GM19438 (cell line): ENCODE data around the gene VSIG4.

Source experiments
- ATAC-seq: cut with Tn5 transposase; IDR thresholded peaks from one replicate; pipeline ENCODE4 v1.9.1; 2021; ENCODE audit warnings: low read depth; ENCODE audit not compliant: unreplicated experiment

Gene VSIG4

DNA sequence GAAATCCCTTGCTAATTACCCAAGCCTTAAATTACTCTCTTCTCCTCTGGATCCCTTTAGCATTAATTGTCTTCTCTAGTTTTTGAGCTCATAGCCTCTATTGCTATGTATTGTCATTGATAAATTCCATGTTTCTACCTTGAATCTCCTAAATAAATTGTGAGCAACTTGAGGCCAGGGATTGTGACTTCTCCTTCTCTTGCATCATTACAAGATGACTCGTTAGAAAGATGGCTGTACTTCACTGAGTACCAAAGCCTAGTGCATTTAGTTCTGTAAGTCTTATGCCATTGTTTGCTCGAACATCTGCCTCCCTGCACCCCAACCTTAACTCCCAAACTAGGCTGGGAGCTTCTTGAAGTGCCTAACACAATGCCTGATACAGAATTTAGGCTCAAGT lies 15.3 kb downstream of the VSIG4 start:
- no peak for ATAC-seq

DNA sequence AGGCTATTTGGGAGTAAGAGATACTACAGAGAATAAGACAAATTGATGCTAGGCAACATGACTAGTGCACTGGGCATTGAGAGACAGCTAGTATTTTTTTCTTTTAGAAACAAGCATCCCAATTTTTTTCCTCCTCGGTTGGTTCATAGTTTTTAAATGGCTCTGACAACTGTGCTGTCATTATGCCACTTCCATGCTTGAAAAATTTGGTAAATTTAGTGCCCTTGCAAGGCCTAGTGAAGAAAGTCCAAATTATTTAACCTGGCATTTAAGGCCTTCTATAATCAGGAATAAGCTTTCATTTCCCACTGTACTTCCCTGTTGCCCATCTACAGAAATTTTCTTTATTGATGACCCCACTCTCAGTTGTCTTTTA lies 15.8 kb downstream of the VSIG4 start:
- ATAC-seq: no peak

DNA sequence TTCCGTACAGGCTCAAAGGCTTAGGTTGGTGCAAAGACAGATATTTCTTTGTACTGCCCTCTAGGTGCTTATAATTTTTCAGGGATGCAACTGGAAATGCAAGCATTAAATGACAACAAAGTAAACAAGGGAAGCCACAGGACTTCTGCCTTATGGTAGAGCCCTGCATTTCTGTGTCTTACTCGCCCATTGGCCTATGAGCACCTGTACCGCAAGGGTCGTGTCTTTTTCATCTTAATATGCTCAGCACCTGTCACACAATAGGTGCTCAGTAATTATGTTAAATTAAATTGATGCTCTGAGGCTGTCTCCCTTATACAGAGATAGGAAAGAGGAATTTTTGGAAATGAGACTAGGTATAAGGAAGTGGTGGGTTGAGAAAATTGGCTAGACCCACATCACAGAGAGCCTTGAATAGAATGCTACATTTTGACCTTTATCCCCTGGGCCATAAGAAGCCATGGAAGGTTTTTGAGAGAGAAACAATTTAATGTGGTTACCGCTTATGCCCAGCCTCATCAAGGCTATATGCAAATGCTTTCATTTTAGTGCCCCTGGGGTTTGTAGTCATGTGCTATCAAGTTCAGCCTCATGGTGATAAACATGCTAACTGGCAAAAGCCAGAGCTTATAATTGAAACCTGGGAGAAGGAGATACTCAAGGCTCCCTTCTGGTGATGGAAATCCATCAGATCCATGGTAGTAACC lies 16.3 kb downstream of the VSIG4 start:
- ATAC-seq: no peak

DNA sequence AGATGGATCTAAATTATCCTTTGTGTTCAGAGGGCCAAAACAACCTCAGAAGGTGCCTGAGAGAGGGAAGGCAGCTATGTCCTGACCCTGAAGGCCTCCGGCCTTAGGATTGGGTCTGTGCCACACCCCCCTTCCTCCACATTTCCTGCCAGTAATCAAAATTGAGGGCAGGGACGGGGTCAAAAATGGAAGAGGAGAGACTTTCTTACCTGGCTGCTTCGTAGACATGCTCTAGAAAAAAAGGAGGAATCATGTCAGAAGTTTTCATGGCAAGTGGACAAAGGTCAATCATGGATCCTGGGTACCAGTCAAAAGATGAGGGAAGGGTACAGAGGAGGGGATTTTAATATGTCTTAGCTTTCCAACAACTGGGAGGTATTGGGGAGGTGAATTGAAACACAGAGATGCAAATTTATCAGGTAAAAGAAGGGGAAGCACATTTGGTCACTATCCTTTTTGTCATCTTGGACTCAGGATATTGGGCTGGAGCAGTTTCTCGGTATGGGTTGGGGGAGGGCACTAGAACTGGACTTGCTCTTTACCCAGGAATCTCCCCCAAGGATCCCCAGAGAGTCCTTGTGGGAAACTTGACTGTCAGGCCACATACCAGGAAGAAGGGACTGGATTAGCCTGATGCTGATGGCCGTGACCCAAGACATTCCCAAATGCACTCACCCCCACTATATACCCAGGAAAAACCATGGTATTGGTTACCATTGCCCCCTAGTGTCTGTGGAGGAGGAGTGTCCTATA lies 17.1 kb downstream of the VSIG4 start:
- no peak for ATAC-seq

DNA sequence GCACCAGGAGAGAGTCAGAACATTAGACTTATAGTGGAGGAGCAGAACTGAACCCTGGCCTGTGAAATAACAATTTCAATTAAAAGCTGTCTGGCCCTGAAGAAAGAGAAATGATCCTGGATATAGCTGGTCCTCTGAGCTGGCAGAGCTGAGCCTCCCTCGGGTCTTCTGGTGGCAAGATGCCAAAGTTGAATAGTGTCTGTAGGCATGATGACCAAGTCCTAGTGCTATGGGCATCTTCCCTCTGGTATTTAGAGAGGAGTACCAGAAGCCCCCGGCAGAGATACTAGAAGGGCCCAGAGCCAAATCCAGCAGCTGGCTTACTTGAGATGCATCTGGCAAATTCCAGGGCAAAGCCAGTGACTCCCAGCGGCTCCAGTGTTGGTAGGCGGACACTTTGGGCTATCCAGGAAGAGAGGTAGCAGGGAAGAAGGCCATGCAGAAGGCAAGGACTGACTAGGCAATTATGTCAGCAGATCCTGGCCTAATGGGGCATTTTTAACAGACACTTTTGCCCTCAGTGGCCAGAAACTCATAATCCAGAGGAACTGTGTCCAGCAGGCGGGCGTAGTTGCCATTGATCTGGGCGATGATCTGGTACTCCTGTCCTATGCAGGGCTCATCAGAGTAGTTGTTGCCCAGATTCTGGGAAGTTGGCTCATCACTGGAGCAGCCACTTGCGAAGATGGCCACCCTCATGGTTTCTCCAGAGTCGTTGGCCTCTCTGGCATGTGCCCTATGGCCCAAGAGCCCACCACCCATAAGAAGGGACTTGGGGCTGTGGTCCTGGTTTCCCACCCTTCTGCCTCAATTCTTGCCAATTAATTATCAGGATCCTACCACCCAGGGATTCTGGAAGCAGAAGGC lies 17.9 kb downstream of the VSIG4 start:
- ATAC-seq: no peak

DNA sequence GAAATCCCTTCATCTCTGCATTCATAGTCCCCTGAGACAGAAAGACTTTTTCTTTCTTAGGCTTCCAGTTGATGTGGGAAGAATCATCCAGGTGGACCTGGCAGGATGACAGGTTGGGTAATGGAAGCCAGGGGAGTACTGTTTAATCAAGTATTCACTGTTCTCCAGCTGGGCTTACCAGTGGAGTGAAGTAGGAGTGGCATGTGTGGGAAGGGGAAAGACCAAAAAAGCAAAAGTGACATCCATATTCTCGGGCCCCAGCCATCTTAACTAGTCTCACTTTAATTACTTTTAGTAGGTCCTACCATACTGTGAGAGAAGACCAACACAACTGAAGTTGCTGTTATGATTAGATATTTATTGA lies 18.5 kb downstream of the VSIG4 start:
- ATAC-seq: no peak

DNA sequence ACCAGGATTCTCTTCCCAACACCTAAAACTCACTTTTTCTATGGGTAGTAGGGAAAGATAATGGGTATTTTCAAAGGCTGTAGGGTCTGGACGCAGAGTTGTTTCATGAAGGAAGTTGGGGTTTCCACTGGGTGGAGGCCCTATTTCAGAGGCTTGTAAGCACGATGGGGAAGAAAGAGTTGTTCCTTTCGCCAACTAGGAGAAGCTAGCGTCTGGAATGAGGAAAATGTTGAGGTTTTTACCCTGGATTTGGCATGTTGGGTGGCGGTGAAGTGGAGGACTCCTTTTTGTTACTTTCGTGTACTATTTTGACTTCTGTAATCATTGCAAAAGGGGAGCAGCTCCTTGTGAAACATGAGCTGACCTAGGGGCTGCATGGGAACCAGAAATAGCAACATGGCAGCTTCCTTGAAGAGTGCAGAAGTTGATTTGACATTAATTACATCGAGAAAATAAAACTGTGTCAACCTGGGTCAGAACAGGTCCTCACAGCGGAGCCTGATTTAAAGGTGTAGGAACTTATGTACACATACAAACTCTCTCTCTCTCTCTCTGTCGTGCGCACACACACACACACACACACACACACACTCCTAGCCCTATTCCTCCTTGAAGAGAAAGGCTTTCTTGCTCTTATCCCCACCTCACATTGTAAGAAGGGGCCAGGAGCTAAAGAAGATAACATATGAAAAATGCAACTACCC lies 19.1 kb downstream of the VSIG4 start:
- ATAC-seq: peak; percentile 37

DNA sequence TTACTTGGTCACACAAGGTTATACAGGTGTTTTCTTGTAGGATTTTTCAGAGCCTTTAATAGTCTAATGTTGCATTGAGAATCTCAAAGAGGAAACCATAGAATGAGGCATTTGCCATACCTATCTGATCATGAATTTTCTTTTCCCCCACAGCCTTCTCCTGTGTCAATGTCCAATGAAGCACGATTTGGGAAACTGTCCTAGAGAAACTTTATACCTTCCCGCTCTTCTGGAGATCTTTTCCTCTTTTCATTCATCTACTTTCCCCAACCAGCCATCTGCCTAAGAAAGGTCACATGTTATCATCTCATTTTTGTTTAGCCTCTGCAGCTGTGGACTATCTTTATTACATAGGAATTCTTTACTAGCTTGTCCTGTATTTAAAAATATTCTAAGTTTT lies 19.9 kb downstream of the VSIG4 start:
- ATAC-seq: no peak

DNA sequence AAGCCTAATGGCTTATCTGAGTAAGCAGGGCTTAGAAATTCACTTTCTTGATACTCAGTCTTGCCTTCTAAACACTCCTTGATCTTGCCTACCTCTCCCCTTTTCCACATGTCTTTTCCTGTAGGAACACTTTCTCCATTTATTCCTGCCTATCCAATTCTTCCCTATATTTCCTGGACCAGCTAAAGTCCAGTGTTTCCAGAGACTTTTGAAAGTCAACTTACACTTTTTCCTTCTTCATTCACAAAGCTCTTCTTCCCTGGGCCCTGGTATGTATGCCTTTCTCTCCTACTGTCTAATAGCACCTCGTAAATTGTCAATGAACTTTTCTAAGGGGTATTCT lies 20.6 kb downstream of the VSIG4 start:
- ATAC-seq: no peak

DNA sequence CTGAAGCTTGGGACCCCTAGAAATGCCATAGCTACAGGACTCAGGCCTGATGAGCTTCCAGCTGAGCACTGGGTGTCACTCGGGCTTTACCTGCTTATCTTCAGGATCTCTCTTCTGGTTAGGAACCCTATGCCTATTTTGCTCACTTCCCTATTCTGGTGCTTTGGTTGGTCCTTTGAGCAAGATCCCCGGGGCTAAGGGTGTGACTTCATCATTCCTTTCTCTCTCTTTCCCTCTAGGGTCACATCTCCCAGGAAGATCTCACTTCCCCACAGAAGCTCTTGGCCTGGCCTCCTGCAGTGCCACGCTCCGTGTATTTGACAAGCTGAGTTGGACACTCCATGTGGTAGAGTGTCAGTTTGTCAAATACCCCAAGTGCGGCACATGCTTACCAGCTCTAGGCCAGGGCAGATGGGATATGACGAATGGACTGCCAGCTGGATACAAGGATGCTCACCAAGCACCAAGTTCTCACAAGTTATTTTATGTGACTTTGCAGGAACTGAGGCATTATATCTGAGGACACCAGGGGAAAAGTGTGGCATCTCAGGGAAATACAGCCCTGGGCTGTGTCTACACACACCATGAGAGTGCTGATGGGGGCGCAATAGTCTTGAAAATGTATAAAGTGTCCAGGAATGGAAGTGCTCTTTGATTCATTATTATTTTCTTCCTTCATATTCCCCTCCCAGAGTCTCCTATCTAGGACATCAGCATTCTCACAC lies 21.1 kb downstream of the VSIG4 start:
- ATAC-seq: no peak

DNA sequence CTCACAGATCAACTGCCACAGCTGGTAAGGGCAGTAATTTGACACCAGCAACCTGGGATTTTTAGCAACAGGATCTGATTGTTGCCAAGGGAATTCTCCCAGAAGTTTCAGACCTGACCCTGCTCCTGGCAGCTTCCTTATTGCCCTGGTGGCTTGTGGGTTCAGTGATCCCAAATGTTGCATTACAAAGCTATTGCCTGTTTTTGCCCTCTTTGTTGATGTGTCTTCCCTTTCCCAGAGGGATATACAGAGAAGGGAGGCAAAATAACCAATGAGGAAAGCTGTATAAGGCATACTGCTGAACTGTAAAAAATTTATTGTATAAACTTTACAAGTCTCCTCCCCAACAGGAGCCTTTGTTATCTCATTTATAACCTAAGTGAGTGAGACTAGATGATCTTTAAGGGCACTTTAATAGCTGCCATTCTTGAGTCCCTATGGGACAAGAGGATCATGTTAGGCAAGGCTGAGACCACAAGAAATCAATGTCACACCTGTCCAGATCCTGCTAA lies 22.2 kb downstream of the VSIG4 start:
- ATAC-seq: no peak

DNA sequence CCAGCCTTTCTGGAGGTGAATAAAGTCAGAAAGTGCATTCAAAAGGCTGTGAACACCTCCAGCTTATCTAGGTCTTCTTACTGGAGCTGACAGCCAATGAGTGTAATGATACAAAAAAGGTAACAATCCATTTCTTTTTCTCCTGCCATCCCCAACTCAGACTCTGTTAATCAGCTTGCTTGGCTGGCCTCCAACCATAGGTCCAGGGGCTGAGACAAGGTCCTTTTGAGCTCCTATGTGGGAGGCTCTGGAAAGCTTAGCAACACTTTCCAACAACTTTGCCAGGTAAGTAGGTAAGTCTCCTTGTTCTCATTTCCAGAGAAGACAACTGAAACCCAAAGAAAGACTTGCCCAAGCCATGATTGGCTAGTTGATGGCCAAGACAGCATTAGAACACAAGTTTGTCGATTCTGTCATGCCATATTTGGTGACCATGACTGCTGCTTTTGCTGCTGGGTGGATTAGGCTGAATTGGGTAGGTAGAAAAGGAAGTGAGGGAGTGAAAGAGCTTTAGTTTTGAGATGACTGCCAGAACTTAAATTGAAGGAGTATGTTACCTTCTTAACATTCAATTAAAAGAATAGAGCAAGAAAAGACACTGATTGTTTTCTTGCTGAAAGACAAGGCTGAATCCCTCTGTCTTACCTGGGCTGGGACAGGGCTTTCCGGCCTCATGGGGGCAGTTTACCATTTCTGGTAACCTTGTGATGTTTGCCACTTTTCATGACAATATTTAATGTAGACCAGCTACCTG lies 22.8 kb downstream of the VSIG4 start:
- no peak for ATAC-seq

DNA sequence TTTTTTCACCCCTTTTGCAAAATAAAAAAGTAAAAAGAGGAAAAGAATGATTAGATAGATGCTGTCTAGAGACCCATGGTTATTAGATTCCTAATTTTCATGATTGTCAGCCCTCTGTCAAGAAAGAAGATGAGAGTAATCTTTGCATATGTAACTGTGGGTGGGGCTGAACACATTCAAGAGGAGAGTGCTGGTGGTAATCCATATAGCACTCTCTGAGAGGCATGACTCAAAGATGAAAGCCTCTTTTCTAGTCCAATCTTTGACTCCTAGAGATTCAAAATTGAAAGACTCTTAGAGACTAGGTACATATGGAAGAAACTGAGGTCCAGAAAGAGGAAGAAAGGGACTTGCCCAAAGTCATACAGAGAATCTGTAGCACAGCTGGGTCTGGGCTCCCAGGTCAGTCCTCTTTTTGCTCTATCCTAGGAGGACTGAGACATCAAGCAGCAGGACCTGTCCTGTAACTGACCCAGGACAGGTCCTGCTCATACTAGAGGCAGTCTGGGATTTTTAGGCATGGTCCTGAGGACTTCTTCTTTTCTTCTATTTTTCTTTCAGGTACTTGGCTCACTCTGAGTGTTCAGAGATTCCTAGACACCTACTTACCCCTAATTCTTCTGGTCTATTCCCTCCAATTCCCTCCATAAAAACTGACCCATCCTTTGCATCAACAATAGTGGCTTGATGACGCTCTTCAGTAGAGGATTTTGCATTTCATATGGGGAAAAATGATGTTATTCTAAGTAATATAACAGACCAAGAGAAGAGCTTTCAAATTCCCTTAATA lies 23.8 kb downstream of the VSIG4 start:
- no peak for ATAC-seq

DNA sequence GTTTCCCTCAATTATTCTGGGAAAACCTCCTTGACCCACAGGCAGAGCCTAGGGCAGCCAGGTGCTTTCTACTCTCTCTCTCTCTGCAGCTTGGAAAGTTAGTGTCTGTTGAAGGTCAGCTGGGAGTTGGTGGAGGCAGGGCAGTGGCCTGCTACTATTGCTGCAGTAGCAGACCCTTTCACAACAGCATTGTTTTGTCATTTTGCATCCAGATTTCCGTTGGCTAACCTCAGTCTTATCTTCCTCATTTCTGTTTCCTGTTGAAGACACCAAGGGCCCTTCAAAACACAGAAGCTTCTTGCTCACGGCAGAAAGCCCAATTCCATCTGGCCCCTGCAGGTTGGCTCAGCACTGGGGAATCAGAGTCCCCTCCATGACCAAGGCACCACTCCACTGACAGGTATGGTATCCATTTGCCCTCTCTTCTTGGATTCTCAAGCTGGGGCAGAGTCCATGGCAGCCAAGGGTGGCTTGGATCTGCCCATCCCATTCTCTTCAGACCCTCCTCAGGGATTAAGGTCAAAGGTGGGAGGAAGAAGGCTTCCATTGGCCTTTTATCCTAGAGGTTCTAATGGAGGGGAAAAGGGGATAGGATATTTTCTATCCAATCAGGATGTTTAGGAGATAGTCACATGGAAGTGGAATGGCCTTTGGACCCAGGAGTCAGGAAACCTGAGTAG lies 24.6 kb downstream of the VSIG4 start:
- peak; percentile 47 for ATAC-seq

DNA sequence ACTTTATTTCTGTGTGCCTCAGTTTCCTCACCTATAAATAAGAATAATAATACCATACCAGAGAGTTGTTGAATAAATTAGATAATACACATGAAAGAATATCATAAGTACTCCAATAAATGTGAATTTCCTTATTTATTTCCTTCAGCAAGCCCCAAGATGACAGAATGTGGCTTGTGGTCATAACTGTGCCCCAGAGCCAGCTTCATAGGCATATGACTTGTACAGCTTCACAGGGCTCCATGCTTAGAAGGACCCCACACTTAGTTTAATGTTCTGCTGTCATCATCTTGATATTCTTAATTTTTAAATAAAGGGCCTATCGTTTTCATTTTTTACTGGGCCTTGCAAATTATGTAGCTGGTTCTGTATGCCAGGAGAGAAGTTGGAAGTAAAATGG lies 25.3 kb downstream of the VSIG4 start:
- no peak for ATAC-seq

DNA sequence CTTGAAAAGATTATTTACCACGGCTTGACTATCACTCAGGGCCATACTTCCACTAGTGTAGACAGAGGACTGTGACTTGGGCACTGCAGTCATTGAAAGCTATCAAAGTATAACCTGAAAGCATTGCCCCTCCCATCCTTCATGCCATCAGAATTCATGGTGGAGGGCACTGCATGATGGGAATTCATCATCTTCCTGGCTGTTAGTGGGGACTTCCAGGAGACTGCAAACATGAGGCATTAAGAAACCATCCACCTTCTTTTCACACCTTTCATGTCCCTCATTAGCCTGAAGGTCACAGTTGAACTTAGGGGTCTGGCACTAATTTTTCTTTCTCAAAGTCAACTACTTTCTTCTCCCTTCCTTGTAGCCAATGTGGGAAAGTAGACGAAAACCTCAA lies 25.8 kb downstream of the VSIG4 start:
- ATAC-seq: no peak

DNA sequence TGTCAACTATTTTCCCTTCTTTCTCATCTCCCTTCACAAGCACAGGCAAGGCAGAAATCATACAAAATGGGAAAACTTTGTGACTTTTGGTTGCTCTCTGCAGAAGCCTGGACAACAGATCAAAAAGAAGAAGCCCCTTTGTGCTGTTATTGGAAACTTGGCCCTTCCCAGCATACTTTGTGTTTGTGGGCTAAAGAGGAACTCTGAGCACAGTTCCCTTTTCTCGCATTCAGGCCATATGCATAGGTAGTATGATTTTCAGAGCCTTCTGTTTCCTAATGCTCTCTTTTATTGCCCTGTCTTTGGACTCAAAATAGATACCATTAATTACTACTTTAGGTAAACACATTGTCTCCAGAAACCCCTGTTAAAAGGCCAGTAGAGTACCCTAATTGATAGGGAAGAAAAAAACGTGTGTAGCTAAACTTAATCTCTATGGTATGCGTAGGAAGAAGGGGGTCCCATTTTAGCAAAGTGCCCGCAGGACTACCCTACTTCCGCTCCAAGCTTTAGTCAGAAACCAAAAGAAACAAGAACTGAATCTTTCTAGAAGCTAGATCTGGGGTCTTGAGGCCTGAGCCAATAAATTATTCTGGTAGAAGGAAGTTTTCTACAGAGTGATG lies 26.6 kb downstream of the VSIG4 start:
- ATAC-seq: no peak

DNA sequence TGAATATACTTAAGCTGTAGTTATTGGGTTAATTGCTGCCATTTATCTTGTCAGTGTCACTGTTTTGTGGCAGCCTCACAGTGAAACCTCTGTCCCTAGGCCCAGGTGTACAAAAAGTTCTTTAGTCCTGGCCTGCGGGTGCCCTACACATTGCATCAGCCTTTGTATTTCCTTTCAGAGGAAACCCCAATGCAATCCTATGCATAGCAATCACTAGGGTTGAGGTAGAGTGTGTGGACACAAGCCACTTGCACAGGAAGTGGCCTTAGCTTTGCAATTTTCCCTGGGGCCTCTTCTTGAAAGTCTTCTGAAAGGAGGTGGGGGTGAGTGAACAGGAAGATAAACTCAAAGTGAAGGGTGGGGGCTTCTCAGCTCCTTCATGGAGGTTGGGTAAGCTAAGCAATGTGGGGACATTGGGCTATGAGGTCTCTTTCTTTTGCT lies 27.8 kb downstream of the VSIG4 start:
- ATAC-seq: peak; percentile 43
